RWPE2 (cell line): ENCODE results near the gene MAF.

Experiments used
- ATAC-seq: fragments of 200-7000 bp; cut with Tn5 transposase; 3 replicates; pipeline ENCODE4 v1.9.1; 2021; ENCODE audit warnings: low read depth
- DNase-seq: peaks from one replicate; pipeline ENCODE4 v3.0.0-alpha.2; 2020; ENCODE audit warnings: low spot score
- H3K27ac ChIP-seq: fragments of 450-650 bp; 2 replicates; pipeline ENCODE4 v1.5.1; 2017; ENCODE audit warnings: mild to moderate bottlenecking; ENCODE audit not compliant: poor library complexity, severe bottlenecking
- H3K27me3 ChIP-seq: fragments of 250-450 bp; sonication (Bioruptor Pico); 2 replicates; pipeline ENCODE4 v1.5.1; 2021; ENCODE audit warnings: mild to moderate bottlenecking, moderate library complexity; ENCODE audit not compliant: insufficient read depth, poor library complexity, severe bottlenecking
- H3K36me3 ChIP-seq: fragments of 250-450 bp; sonication (Bioruptor Pico); 2 replicates; pipeline ENCODE4 v1.5.1; 2020; ENCODE audit warnings: low read depth, mild to moderate bottlenecking, moderate library complexity
- H3K4me1 ChIP-seq: fragments of 250-450 bp; sonication (Bioruptor Pico); 2 replicates; pipeline ENCODE4 v1.5.1; 2021; ENCODE audit warnings: mild to moderate bottlenecking, moderate library complexity; ENCODE audit not compliant: insufficient read depth, poor library complexity, severe bottlenecking
- H3K4me3 ChIP-seq: fragments of 250-450 bp; sonication (Bioruptor Pico); 2 replicates; pipeline ENCODE4 v1.5.1; 2021; ENCODE audit warnings: mild to moderate bottlenecking, moderate library complexity; ENCODE audit not compliant: severe bottlenecking
- H3K9me3 ChIP-seq: fragments of 250-450 bp; sonication (Bioruptor Pico); 2 replicates; pipeline ENCODE4 v1.5.1; 2021; ENCODE audit warnings: mild to moderate bottlenecking, moderate library complexity; ENCODE audit not compliant: severe bottlenecking
- TF ChIP-seq, protein P1 (sequence below): fragments of 450-650 bp; IDR thresholded peaks from one replicate; pipeline ENCODE4 v1.5.1; 2017; ENCODE audit warnings: mild to moderate bottlenecking, moderate library complexity; ENCODE audit not compliant: poor library complexity, severe bottlenecking

MAF gene

DNA sequence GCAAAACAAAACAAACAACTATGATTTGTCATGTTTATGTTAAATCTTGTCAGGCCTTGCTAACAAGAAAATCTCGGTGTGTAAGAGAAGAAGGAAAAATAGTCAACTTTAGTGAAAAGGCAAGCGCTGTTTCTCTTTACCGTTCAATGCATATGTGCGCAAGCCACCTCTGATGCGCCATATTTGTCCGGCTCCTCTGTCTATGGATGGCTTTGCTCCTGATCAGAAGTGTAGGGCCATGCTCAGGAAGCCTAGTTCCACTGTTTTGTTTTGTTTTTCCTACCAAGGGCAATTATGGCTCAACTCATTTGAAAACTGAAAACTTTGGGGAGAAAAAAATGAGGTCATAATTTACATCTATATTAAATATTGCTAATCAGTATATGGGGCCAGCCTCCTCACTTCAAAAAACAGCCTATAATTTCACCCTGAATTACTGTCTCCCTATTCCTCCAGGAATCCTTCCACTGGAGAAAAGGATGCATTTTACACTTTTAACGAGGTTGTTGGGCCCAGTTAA is 4.5 kb downstream of the MAF start:
- H3K9me3 ChIP-seq: no peaks in the 10 kb centered on the region
- DNase-seq: no peak
- peaks cover 5% of the 10 kb centered on the region for H3K27me3 ChIP-seq
- H3K4me3 ChIP-seq: no peak overlapping the region
- TF ChIP-seq, protein P1, sequence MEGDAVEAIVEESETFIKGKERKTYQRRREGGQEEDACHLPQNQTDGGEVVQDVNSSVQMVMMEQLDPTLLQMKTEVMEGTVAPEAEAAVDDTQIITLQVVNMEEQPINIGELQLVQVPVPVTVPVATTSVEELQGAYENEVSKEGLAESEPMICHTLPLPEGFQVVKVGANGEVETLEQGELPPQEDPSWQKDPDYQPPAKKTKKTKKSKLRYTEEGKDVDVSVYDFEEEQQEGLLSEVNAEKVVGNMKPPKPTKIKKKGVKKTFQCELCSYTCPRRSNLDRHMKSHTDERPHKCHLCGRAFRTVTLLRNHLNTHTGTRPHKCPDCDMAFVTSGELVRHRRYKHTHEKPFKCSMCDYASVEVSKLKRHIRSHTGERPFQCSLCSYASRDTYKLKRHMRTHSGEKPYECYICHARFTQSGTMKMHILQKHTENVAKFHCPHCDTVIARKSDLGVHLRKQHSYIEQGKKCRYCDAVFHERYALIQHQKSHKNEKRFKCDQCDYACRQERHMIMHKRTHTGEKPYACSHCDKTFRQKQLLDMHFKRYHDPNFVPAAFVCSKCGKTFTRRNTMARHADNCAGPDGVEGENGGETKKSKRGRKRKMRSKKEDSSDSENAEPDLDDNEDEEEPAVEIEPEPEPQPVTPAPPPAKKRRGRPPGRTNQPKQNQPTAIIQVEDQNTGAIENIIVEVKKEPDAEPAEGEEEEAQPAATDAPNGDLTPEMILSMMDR: no peak
- no peaks in the 10 kb centered on the region for H3K4me1 ChIP-seq
- H3K36me3 ChIP-seq: no peaks in the 10 kb centered on the region
- no peak for ATAC-seq
- H3K27ac ChIP-seq: no peak overlapping the region

GRCh38 chr16:79595231-79595641 is 5.3 kb downstream of the MAF start:
- no peak for ATAC-seq
- H3K4me3 ChIP-seq: no peak overlapping the region
- H3K27ac ChIP-seq: no peak overlapping the region

GRCh38 chr16:79593754-79594153 is 6.8 kb downstream of the MAF start:
- DNase-seq (no peak), ATAC-seq (no peak)
- no peak overlapping the region for H3K27ac ChIP-seq
- no peak overlapping the region for H3K4me3 ChIP-seq
- no peaks in the 10 kb centered on the region for H3K36me3 ChIP-seq
- H3K9me3 ChIP-seq: no peaks in the 10 kb centered on the region
- H3K27me3 ChIP-seq: no peaks in the 10 kb centered on the region
- no peaks in the 10 kb centered on the region for H3K4me1 ChIP-seq
- TF ChIP-seq, protein P1: no peak

More at GRCh38 chr16:79595231-79595641, 5.3 kb downstream of the MAF start:
- Histone ChIP-seq H3K36me3 (no peaks in the 10 kb centered on the region), H3K9me3 (no peaks in the 10 kb centered on the region), H3K27me3 (peaks cover 5% of the 10 kb centered on the region), H3K4me1 (no peaks in the 10 kb centered on the region)
- no peak for DNase-seq
- TF ChIP-seq, protein P1: no peak

GRCh38 chr16:79593074-79593531 is 7.4 kb downstream of the MAF start:
- no peaks in the 10 kb centered on the region for H3K4me1 ChIP-seq
- TF ChIP-seq, protein P1: no peak
- H3K9me3 ChIP-seq: no peaks in the 10 kb centered on the region
- no peaks in the 10 kb centered on the region for H3K27me3 ChIP-seq
- H3K27ac ChIP-seq: no peak overlapping the region
- H3K4me3 ChIP-seq: no peak overlapping the region
- DNase-seq: no peak
- H3K36me3 ChIP-seq: no peaks in the 10 kb centered on the region
- ATAC-seq: no peak

- Histone ChIP-seq H3K27me3 (peaks cover 6% of the 10 kb centered on the region), H3K4me1 (no peaks in the 10 kb centered on the region), H3K4me3 (no peak overlapping the region), H3K27ac (no peak overlapping the region), H3K9me3 (no peaks in the 10 kb centered on the region), H3K36me3 (no peaks in the 10 kb centered on the region)
- TF ChIP-seq, protein P1: no peak
- ATAC-seq (no peak), DNase-seq (no peak)
These were observed 8.4 kb downstream of the MAF start for GRCh38 chr16:79592186-79592585.
